GM12891 (cell line): ENCODE measurements around the gene PPP1R14D.

Source experiments
- POLR2A ChIP-seq: IDR thresholded peaks from 2 replicates; pipeline ENCODE4 v1.6.1; 2011; ENCODE audit warnings: low read depth, low read length, control low read depth
- POLR2AphosphoS5 ChIP-seq: IDR thresholded peaks from 2 replicates; pipeline ENCODE4 v1.6.1; 2011; ENCODE audit warnings: low read depth, low read length, control low read depth
- SPI1 ChIP-seq: IDR thresholded peaks from 2 replicates; pipeline ENCODE4 v1.6.1; 2011; ENCODE audit warnings: low read depth, low read length, control low read depth
- TAF1 ChIP-seq: IDR thresholded peaks from 2 replicates; pipeline ENCODE4 v1.6.1; 2011; ENCODE audit warnings: low read depth, low read length, control low read depth

- TF ChIP-seq POLR2AphosphoS5, result no peak
- no peak for TF ChIP-seq POLR2A
- TF ChIP-seq SPI1, result no peak
- TF ChIP-seq TAF1, result no peak
Measured at GRCh38 chr15:40857601-40858341, 29.3 kb upstream of the PPP1R14D start.
